Retina (tissue), 1 donor: Measurements from ENCODE around the gene LRMDA.

Experiments
- DNase-seq: peaks from one replicate; pipeline ENCODE4 v3.0.0-alpha.2; 2016

LRMDA gene

DNA sequence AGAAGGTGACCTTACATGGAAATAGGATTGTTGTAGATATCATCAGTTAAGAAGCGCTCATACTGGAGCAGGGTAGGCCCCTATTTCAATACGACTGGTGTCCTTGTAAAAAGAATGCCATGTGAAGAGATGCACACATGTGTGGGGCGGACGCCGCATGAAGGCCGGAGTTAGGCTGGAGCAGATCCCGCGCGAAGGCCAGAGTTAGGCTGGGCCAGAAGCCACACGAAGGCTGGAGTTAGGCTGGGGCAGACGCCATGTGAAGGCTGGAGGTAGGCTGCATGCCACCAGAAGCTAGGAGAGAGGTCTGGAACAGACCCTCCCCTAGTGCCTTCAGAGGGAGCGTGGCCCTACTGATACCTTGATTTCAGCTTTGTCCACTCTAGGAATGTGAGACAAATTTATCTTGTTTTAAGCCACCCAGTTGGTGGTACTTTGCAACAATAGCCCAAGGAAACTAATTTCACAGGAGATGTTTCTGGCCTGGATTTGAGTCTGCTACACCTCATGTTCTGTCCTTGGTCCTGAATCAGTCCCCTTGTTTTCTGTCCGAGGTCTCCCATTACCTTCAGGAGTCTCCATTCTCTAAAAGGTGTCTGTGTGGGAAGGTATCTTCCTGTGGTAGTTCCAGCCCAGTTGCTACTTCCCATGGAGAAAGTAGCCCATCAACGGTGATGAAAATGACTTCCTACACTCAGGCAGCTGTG is 585.8 kb downstream of the LRMDA start:
- no peak for DNase-seq

DNA sequence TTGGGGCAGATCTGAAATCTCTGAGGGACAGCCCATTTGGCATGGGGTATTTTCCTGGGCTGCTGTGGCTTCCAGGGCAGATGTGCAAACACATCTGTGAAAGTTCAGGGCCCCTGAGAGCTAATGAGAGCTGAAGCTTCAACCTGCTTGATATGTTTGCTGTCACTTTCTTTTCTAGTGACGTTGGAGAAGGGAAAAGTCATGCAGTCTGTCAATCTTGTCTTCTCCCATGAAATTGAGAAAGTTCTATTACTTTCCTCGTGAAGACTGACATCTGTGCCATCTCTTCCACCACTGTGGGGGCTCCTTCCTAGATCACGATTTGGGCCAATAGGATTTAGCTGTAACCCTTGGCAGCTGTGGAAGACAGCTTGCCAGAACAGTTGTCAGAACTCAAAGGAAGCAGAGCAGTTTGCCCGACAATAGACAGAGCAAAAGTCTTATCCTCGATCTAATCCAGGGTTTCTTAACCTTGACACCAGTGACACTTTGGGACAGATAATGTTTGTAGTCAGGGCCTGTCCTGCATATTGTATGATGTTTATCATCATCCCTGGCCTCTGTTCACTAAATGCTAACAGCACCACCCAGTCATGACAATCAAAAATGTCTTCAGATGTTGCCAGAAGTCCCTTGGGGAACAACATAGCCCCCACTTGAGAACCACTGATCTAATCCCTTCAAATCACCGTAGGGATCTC is 586.5 kb downstream of the LRMDA start:
- no peak for DNase-seq

DNA sequence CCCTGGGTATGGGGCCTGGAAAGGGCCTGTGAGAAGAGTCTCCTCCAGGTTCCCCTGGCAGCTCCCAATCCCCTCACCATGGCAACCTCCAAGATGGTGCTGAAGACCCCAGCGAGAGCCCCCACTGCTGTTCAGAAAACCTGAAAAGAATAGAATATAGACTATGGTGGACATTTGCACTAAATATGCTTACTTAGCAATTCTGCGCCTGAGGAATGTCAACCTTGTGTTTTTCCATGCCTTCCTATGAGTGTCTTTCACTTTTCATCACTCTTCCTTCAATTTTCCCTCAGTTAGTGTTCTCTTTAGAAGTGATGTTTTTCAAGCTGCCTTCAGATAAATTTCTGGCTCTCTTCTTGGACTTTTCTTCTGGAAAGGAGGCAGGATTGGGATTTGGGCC is 589.2 kb downstream of the LRMDA start:
- DNase-seq, result no peak

DNA sequence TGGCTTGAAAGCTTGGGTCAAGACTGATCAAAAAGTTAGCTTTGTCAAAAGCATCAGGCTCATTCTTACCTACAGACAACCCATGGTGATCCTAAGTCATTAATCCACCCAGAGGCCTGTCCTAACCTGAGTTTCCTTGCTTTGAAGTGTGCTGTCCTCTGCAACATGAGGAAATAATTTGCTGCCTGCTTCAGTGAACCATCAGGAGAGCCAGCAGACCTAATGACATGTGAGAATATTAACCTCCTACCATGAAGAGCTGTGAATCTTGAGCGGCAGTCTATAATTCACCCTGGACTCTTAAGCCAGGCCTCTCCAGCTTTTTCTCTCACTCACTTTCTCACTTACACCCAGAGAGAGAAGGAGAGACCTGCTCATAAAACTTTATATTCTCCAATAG is 590.0 kb downstream of the LRMDA start:
- no peak for DNase-seq

DNA sequence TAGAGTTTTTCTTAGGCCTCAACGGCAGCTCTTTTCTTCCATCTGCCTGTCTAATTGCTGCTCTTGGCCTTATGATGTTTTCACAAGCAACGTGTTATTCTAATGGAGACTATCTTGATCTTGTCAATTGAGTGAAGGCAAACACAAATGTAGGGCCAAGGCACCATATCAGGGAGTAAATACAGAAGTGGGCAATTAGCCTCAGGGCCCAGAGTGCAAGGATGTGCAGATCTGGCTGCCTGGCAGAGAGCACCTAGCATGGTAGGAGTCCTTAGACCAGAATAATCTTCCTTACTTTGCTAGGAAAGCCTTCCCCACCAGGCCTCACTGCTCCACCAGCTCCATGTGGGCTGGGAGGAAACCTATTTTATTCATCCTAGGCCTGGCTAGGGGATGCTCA is 590.9 kb downstream of the LRMDA start:
- no peak for DNase-seq

DNA sequence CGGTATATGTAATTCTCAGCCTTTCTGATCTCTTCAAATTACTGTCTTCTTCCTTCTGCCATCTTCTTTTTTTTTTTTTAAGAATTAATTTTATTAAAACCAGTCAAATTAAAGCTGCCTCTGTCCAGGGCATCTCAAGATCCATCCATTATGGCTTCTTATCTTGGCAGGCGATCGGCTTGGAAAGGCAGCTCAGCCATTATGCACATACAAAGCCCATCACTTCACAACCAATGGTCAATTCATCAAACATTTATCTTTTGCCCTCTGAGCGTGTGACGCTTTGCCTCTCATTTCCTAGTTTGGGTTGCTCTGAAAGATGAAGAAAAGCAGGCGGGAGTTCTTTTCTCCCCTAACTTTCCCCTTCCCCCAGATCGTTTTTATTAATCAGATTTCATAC is 591.6 kb downstream of the LRMDA start:
- DNase-seq, result no peak

DNA sequence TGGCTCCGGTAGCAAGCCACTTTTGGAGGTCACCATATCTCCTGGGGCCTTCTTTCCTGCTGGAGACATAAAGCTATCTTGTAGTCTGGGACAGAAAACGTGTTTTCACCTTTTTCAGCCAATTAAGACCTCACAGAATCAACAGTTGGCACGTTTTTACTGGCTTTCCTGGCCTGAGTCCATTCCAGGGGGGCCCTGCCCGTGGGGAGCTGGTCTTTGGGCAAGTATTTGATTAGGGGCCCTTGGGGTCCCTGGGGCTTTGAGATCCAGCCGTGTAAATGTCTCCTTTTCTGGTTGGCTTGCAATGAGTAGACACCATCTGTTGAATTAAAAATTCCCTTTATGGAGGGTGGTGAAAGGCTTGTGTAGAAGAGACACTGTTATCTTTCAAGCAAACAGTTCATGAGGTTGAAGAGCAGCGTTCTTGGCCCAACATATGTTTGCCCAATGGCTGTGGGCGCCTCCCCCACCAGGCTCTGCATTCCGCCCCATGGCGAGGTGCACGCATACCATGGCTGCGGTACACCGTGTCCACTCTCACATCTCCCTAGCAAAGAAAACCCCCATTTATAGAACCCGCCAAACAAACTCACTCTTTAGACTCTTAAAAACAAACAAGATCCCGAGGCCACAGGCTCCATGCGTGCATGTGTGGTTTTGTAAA is 593.2 kb downstream of the LRMDA start:
- no peak for DNase-seq

DNA sequence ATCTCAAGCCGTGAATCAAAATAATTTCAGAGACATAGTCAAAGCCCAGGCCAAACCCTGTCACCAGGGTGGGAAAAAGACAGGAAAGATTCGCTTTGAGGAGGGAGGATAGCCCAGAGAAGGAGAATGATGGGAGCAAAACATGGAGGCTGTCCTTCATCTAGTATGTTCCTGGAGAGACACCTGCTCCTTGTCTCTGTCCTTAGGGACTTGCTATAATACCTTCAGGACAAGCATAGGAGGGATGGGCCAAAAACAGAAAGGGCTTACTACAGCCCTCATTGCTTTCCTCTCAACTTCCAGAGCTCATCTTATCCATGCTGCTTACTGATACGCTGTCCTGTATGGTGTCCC is 593.7 kb downstream of the LRMDA start:
- DNase-seq, result no peak

DNA sequence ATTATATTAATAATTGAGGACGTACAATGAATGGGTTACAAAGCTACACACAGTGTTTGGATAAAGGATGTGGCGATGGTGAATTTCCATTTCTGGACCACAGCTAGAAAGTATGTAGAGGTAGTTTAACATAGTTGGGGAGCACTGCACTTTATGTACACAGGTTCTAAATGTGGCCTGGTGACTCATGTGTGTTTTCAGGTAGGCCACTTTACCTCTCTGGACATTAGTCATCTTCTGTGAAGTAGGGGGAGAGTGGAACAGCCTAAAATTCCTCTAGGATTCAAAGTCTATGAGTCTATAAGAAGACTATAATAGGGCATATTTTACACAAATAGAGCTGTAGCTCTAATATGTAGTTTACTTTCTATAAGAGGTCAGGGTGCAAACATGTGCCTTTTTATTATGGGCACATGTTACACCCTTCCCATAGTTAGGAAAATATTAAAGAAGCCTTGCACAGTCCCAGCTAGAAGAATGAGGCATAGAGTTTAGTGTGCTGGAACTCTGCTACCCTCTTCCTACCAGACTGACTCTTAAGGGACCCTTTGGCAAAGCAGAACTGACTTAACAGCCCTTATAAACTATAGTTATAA is 594.9 kb downstream of the LRMDA start:
- DNase-seq, result no peak

DNA sequence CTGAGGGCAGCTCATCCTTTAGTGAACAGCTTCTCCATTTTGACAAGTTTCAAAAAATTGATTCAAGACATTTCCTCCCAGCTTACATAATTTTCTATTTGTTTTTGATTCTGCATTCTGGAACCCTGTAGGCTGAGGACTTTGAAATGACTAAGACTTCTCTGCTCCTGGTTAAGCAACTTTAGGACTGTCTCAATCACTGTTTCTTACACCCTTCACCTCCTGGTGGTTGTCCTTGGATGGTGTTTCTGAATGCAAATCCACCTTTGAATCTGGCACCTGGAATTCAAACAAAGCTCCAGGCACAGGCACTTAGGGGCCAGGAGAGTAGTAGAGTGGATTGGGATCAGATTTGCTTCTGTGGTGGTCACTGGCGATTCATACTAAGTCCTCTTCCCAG is 595.5 kb downstream of the LRMDA start:
- DNase-seq, result no peak

DNA sequence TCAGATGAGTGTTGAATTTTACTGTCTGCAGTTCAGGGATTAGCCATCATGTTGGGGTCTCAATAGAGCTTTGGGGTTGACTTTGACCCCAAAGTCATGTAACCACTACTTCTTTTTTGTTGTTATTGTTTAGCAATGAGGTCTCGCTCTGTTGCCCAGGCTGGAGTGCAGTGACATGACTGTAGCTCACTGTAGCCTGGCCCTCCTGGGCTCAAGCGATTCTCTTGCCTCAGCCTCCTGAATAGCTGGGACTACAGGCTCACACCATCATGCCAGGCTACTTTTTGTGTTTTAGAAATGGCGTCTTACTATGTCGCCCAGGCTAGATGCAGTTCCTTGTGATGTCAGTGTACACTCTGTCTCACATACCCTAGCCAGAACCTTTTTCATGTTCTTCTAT is 598.4 kb downstream of the LRMDA start:
- no peak for DNase-seq

DNA sequence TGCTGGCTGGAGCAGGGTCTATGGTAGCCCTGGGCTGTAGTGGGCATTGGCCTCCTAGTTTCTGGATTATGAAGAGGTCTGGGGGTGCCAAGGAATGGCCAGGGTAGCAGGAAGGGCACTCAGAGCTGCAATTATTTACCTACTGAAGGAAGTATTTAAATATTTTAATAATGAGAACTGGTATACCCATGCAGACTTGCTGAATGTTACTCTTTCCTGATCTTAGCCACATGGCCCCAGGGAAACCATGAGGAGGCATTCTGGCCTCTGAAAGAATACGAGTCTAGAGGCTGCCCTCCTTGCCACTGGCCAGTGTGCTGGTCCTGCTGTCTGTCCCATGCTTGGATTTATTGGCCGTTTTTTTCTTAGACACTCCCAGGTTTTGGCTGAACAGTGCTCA is 599.7 kb downstream of the LRMDA start:
- DNase-seq, result no peak

DNA sequence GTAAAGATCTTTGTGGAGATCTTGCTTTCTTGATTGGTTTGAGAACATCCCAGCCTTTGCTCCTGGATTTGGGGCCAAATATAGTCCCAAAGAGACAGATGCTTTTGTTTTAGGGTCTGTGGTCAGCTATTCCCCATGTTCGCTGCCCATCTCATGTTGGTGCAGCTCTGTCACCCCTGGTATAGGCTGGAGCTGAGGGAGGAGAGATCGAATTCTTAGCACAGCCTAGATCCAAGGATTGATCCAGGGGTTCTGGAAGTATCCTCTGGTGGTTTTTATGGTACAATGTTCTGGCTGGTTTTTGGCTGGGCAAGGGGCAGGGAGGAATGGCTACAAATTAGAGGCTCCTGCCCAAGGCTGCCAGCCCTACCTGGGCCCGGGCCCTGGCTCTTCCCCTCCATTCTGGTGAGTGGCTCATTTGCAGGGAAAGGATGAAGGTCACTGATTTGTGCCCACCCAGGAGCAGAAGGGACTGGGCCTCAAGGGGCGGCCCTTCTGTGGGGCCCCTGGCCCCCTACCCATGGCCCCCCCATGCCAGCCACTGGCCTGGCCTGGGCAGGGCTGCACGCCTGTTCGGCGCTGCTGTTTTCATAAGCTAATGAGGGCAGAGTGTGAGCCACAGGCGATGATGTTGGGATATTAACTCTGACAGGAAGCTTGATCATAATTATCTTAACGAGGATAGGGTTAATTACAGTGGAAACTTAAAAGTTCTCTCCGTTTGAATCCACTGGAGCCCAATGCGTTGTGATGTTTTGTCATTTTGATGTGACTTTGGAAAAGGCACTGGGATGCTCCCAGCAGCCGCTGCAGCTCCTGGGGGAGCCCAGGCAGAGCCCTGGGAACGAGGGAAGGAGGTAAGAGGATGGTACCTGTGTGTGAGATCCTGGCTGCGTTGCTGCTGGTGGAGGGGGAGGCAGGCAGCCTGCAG is 600.6 kb downstream of the LRMDA start:
- DNase-seq, result peak; percentile 53

DNA sequence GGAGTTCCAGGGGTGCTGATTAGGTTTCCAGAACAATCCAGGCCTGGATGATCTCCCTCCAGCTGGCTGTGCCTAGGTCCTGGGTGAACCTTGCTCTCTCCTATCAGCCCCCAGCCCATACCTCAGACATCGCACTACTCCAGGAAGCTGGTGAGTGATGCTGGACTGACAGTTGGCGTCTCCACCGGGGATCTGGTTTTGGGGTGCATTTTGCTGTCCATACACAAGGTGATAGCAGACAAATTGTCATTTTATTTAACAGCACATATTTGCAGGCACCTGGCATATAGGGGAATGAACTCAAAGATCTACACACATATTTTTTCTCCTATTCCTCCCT is 601.2 kb downstream of the LRMDA start:
- no peak for DNase-seq

DNA sequence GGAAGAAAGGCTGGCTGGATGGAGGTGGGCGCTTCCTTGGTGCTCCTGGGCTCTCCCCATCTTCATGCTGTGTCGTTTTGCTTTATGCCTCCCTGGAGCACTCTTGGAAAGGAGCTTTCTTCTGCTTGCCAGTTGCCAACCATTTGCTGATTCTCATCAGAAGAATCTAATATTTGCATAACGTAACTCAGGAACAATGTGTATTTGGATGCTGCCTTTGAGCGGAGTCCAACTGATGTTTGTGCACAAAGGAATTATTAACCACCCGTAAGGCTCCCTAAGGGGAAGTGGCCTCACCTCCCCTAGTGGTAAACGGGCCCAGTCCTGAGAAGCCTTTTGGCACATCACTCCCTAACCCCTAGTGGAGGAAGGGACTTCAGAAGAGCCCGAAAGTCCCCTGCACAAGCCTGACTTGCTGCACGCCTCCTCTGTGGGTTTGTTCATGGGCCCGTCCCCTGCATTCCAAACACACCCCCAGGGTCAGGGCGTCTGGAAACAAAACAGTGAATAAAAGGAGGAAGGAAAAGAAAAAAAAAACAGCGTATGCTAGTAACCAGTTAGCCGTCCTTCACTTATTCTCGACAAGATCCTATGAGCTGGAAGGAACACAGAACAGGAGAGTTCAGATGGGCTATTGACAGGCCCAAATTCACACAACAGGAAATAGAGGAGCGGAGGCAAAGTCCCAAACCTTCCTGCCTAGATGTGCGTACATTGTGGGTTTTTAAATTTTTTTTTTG is 602.2 kb downstream of the LRMDA start:
- no peak for DNase-seq

DNA sequence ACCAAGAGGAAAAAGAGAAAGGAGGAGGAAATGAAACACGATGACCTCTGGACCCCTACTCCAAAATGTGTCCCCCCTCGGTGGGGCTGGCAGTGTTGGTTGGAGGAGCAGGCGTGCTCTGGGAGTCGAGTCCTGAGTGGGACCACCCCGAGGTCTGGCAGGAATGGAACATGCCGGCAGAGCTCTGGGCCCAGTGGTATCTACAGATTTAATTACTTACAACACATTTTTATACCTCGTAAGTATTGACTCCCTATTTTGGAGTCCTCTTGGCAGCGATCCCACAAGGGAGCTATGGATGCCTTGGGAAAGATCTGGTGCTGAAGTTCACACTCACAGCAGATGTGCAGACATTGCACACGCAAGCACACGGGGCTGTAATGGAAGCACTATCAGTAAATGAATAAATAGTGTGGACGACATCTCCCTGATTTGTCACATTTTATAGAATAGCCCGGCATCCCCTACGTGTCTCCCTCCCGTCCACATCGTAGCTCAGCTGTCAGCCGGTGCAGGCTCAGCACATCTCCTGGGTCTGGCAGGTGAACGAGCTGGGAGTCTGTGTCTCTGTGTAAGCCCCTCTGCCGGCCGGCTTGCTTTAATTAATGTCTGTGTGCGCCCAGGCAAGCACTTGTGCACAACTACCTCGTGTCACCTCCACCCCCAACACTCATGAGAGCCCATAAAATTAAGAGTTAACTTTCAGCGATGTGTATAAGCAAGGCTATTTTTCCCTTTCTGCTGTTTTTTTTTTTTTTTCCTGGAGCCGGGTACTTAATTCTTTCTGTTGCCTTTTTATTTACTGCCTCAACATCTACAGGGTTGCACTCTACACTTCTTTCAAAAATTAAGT is 603.2 kb downstream of the LRMDA start:
- peak; percentile 56 for DNase-seq

DNA sequence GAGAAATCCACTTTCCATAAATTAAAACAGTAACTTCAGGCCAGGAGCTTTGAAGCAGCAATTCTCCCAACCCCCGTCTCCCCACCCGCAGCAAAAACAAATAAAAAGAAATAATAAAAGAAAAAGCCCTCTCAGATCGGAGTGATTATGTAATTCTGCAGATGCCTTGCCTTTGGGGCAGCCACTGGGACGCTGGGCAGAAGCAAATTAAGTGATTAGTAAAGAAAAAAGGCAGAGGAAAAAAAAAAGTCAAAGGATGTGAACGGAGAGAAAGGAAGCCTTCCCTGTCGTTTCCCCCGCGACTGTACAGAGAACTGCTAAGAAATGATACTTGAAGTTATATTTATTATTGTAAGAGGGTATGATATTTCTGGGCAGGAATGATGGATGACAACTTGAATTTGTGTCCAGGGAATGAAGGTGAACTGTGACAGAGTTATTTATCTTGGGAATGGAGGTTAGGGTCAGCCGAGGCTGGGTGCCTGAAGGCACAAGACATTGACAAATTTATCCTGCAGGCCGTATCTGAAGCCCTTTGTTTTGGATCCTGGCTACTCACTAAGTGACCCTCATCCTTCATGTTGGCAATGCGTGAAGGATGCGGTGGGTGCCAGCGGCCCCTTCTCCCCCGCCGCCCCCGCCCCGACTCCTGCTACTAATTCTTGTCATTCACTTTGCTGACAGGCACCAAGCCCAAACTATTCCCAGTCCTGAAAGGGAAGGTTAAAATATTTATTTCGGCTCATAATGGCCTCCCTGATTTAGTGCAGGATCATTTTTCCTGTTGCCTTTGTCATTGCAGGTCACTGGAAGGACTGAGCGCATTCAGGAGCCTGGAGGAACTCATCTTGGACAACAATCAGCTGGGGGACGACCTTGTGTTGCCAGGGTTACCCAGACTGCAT is 604.0 kb downstream of the LRMDA start:
- DNase-seq, result peak; percentile 38

DNA sequence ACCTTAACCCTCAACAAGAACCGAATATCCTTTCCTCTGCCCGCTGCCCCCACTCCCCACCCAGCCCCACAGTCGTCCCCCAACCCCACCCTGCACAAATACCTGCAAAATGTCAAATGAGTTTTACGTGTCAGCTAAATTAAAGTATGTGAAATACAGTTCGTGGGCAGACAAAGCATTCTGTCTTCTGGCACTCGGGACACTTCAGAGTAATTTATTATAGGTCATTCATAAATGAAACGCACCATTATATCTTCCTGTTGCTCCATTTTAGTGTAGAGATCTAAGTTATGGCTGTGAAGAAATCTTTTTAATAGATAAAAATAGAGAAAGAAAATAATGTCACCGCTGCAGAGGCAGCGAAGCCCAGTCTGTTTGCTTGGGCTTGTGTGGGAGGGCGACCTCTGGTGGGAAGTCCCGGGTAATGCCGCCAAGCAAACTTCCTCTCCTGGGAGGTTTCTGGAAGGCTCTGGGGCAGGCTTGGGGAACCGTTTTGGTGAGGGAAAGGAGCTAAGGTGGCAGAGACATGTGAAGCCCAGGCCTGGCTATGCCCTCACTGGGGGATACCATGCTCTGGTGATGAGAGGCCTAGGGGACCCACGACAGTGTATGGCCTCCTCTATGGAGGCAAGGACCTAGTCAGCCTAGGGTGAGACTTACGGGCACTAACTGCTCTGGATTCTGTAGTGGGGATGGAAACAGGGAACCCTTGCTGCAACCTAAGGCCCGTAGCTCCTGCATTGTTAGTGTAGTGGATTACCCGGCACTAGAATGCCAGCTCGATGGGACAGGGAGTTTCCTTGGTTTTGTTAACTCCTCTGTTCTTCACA is 604.9 kb downstream of the LRMDA start:
- peak; percentile 87 for DNase-seq

DNA sequence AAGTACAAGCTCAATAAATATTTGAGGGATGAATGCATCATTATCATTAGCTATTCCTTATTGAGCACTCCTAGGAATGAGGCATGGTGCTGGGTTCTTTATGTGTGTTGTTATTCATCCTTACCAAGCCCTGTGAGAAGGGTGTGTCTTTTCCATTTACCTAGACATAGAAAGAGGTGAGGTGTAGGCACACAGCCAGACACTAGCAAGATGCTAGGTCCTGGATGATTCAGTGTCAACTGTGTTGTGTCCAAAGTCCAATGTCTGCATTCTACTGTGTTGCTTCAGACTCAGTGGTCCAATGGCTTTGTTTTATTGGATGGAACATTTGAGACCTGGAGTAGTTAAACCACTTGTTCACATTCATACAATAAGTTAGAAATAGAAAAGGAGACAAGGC is 605.5 kb downstream of the LRMDA start:
- DNase-seq, result no peak
